Neutrophil (primary cell): ENCODE results near the gene BAD.

Experiments used
- H3K27ac ChIP-seq: fragments of 200-600 bp; sonication (generic); 2 replicates; pipeline ENCODE4 v1.5.1; 2016; ENCODE audit warnings: mild to moderate bottlenecking, moderate library complexity
- H3K27me3 ChIP-seq: fragments of 200-600 bp; sonication (generic); 2 replicates; pipeline ENCODE4 v1.6.0; 2016; ENCODE audit warnings: mild to moderate bottlenecking
- H3K36me3 ChIP-seq: fragments of 200-600 bp; sonication (generic); 2 replicates; pipeline ENCODE4 v1.5.1; 2017
- H3K4me1 ChIP-seq, 2 experiments: fragments of 200-600 bp in 1 of 2; sonication (generic) in 1 of 2; 1 replicate in 1 of 2; 2 replicates in 1 of 2; pipeline versions ENCODE4 v1.5.1 to v1.6.1; 2013 to 2016; ENCODE audit warnings: low read depth in 1 of 2, low read length in 1 of 2, mild to moderate bottlenecking in 1 of 2, moderate library complexity in 1 of 2; ENCODE audit not compliant: control insufficient read depth in 1 of 2, insufficient read depth in 1 of 2
- H3K4me3 ChIP-seq, 2 experiments: fragments of 200-600 bp in 1 of 2; sonication (generic) in 1 of 2; 1 replicate in 1 of 2; 2 replicates in 1 of 2; pipeline ENCODE4 v1.5.1; 2013 to 2016; ENCODE audit warnings: low read depth in 1 of 2, low read length in 1 of 2, mild to moderate bottlenecking in 1 of 2, moderate library complexity in 1 of 2
- H3K9me3 ChIP-seq: fragments of 200-600 bp; sonication (generic); 2 replicates; pipeline ENCODE4 v1.5.1; 2016
- TF ChIP-seq, protein P1 (sequence below): fragments of 200-600 bp; sonication (generic); IDR thresholded peaks from 2 replicates; pipeline ENCODE4 v1.5.1; 2016; ENCODE audit warnings: antibody characterized with exemption

BAD gene

DNA sequence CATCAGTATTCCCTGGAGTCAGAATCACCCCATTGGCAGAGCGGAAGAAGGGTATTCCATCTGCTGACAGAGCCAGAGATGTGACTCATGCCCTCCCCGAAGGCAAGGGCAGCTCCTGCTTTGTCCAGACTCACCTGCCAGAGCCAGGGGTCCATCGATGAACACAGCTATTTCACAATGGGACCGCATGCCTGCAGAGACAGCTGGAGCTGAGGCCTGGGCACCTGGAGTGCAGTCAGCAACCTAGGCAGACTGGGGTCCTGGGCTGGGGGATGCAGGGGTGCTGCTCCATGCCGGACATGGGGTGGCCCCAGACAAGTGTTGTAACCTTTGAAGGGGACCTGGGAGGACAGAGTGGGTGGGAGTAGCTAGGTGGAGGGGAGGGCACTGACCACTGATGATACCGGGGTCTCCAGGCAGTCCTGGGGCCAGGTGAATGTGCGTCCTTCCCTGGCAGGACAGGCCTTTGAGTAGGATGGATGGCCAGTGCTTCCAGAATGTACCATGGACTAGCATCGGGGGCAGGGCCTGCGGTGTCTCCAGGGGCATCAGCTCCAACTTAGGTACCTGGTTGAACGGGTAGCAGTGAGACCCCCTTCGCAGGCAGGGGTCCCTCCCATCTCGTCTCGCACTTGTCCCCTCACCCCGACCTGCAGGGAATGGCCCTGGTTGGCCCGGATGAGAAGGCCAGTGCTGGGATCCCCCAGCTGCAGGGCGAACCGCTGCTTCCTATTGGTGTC is 60.1 kb downstream of the BAD start:
- Histone ChIP-seq H3K27ac (peak overlapping the region; percentile 85), H3K4me1 (peaks cover 28 to 31% of the 10 kb centered on the region in 2 experiments)

DNA sequence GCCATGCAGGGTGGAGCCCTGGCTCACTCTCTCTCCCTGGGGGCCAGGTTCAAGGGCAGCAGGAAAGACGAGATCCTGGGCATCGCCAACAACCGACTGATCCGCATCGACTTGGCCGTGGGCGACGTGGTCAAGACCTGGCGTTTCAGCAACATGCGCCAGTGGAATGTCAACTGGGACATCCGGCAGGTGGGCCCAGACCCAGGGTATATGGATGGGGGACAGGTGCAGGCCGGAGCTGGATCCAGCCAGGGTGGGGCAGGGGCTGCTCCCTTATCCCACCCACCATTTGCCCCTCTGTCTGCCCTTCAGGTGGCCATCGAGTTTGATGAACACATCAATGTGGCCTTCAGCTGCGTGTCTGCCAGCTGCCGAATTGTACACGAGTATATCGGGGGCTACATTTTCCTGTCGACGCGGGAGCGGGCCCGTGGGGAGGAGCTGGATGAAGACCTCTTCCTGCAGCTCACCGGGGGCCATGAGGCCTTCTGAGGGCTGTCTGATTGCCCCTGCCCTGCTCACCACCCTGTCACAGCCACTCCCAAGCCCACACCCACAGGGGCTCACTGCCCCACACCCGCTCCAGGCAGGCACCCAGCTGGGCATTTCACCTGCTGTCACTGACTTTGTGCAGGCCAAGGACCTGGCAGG is 61.3 kb downstream of the BAD start:
- H3K36me3 ChIP-seq = peaks cover 66% of the 10 kb centered on the region
- H3K9me3 ChIP-seq = no peaks in the 10 kb centered on the region
- no peak overlapping the region for H3K4me3 ChIP-seq
- TF ChIP-seq, protein P1, sequence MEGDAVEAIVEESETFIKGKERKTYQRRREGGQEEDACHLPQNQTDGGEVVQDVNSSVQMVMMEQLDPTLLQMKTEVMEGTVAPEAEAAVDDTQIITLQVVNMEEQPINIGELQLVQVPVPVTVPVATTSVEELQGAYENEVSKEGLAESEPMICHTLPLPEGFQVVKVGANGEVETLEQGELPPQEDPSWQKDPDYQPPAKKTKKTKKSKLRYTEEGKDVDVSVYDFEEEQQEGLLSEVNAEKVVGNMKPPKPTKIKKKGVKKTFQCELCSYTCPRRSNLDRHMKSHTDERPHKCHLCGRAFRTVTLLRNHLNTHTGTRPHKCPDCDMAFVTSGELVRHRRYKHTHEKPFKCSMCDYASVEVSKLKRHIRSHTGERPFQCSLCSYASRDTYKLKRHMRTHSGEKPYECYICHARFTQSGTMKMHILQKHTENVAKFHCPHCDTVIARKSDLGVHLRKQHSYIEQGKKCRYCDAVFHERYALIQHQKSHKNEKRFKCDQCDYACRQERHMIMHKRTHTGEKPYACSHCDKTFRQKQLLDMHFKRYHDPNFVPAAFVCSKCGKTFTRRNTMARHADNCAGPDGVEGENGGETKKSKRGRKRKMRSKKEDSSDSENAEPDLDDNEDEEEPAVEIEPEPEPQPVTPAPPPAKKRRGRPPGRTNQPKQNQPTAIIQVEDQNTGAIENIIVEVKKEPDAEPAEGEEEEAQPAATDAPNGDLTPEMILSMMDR = no peak
- H3K27ac ChIP-seq = peak overlapping the region; percentile 85
- peaks cover 24 to 27% of the 10 kb centered on the region in 2 experiments for H3K4me1 ChIP-seq
- H3K27me3 ChIP-seq = no peaks in the 10 kb centered on the region

More for the DNA sequence above, 60.1 kb downstream of the BAD start:
- TF ChIP-seq, protein P1 = no peak
- peaks cover 54% of the 10 kb centered on the region for H3K36me3 ChIP-seq
- H3K4me3 ChIP-seq = no peak overlapping the region
- no peaks in the 10 kb centered on the region for H3K9me3 ChIP-seq
- H3K27me3 ChIP-seq = no peaks in the 10 kb centered on the region

DNA sequence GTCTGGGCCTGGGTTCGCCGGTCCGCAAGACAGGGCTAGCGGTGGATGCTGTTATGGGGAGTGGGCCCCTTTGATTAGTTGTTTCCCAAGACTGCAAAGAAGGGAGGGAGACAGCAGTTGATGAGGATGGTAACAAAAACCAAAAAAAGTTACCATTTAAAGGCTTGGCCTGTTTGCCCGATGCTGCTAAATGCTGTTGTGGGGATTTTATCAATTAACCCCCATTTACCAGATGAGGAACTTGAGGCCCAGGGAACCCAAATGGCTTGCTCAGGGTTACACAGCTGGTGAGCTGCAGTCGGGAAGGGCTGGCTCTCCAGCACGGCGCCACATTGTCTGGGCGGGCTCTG is 61.8 kb downstream of the BAD start:
- H3K9me3 ChIP-seq = no peaks in the 10 kb centered on the region
- H3K36me3 ChIP-seq = peaks cover 71% of the 10 kb centered on the region
- no peaks in the 10 kb centered on the region for H3K27me3 ChIP-seq
- TF ChIP-seq, protein P1 = no peak
- peaks cover 24 to 26% of the 10 kb centered on the region in 2 experiments for H3K4me1 ChIP-seq
- peak overlapping the region; percentile 85 for H3K27ac ChIP-seq
- no peak overlapping the region for H3K4me3 ChIP-seq

DNA sequence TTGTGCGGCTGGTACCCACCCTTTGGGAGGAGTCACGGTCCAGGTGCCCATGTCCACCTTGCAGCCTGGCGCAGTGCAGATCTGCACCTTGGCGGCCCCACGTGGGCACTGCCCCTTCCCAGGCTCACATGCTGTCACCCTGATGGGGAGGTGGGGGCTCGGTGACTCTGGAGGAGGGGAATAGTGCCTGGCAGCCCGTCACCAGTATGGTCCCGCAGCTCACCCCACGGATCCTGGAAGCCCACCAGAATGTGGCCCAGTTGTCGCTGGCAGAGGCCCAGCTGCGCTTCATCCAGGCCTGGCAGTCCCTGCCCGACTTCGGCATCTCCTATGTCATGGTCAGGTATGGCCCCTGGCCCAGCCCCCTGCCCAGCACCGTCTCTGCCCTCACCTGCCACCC is 63.7 kb downstream of the BAD start:
- peaks cover 10 to 12% of the 10 kb centered on the region in 2 experiments for H3K4me1 ChIP-seq
- H3K27me3 ChIP-seq = no peaks in the 10 kb centered on the region
- TF ChIP-seq, protein P1 = no peak
- no peak overlapping the region for H3K4me3 ChIP-seq
- no peaks in the 10 kb centered on the region for H3K9me3 ChIP-seq
- H3K36me3 ChIP-seq = peaks cover 88% of the 10 kb centered on the region
- peak overlapping the region; percentile 36 for H3K27ac ChIP-seq

DNA sequence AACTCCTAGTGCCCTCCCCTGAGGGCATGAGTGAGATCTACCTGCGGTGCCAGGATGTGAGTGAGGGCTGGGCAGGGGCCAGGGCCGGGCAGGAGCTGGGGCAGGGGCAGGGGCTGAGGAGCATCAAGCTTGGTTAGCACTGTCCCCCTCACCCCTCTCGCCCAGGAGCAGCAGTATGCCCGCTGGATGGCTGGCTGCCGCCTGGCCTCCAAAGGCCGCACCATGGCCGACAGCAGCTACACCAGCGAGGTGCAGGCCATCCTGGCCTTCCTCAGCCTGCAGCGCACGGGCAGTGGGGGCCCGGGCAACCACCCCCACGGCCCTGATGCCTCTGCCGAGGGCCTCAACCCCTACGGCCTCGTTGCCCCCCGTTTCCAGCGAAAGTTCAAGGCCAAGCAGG is 64.2 kb downstream of the BAD start:
- TF ChIP-seq, protein P1 = no peak
- peaks cover 93% of the 10 kb centered on the region for H3K36me3 ChIP-seq

More for the DNA sequence above, 64.2 kb downstream of the BAD start:
- Histone ChIP-seq H3K4me1 (peaks cover 5 to 8% of the 10 kb centered on the region in 2 experiments), H3K27me3 (no peaks in the 10 kb centered on the region), H3K27ac (no peak overlapping the region), H3K9me3 (no peaks in the 10 kb centered on the region), H3K4me3 (no peak overlapping the region)
